Suprapubic skin (tissue), 4 donors: ENCODE measurements around the gene RPTOR.

ENCODE experiments used
- CTCF ChIP-seq, 2 donors: fragments of 200-600 bp in 1 of 2; fragments of 450-650 bp in 1 of 2; sonication (generic) in 1 of 2; IDR thresholded peaks; one replicate each; pipeline ENCODE4 v1.5.1; 2016 to 2019; ENCODE audit warnings: antibody characterized with exemption in 2 of 2, mild to moderate bottlenecking in 1 of 2, moderate library complexity in 1 of 2
- EP300 ChIP-seq: sonication (generic); formaldehyde crosslinking; IDR thresholded peaks from one replicate; pipeline ENCODE4 v1.6.1; 2017; ENCODE audit warnings: antibody characterized with exemption
- POLR2A ChIP-seq, 2 donors: fragments of 450-650 bp; IDR thresholded peaks; one replicate each; pipeline ENCODE4 v1.6.1; 2017; ENCODE audit warnings: antibody characterized with exemption in 2 of 2, mild to moderate bottlenecking in 2 of 2, moderate library complexity in 2 of 2
- POLR2AphosphoS5 ChIP-seq, 3 donors: sonication (generic); formaldehyde crosslinking; IDR thresholded peaks; one replicate each; pipeline ENCODE4 v1.6.1; 2017; ENCODE audit warnings: antibody characterized with exemption in 3 of 3

GRCh38 chr17:80694992-80695912, 150.6 kb downstream of the RPTOR start:
- TF ChIP-seq CTCF (IDR thresholded peaks at IDR 0.05) = no peak
- no peak for TF ChIP-seq POLR2A (IDR thresholded peaks at IDR 0.05)
- no peak for TF ChIP-seq POLR2AphosphoS5 (IDR thresholded peaks at IDR 0.05)
- TF ChIP-seq EP300 = no peak
